ENCODE data around the gene KCNMA1.

The KCNMA1 gene

GRCh38 chr10:77613476-77614130 lies 24.0 kb downstream of the KCNMA1 start:
- no peak for DNase-seq
- Histone ChIP-seq H3K79me2 (ENCODE audit: control insufficient read depth, insufficient read depth, low read length) (no peaks in the 10 kb centered on the region), H3K27me3 (ENCODE audit: insufficient read depth, low read length, poor library complexity) (no peaks in the 10 kb centered on the region), H3K9ac (ENCODE audit: low read length) (no peak overlapping the region), H3K4me1 (ENCODE audit: control insufficient read depth, low read depth, low read length) (no peaks in the 10 kb centered on the region), H3K79me1 (ENCODE audit: low read length) (no peaks in the 10 kb centered on the region), H3K56ac (ENCODE audit: low read length) (no peak overlapping the region), H3K4me3 (ENCODE audit: low read length) (no peak overlapping the region), H4K8ac (ENCODE audit: low read depth, low read length) (no peak overlapping the region), H2BK5ac (ENCODE audit: low read length) (no peak overlapping the region), H3K4me2 (ENCODE audit: low read length) (no peak overlapping the region), H4K5ac (ENCODE audit: low read length) (no peak overlapping the region), H3K23ac (ENCODE audit: low read length) (no peak overlapping the region), H3K18ac (ENCODE audit: low read length) (no peak overlapping the region), H2BK120ac (ENCODE audit: low read depth, low read length) (no peak overlapping the region), H3K27ac (ENCODE audit: low read depth, low read length) (no peak overlapping the region), H2AK5ac (ENCODE audit: low read length) (no peak overlapping the region), H3K4ac (ENCODE audit: low read depth, low read length) (no peak overlapping the region), H3K36me3 (ENCODE audit: control insufficient read depth, insufficient read depth, low read length) (no peaks in the 10 kb centered on the region), H2BK15ac (replicated peaks; ENCODE audit: low read depth) (no peak overlapping the region)
- WGBS (ENCODE audit: extremely low coverage, insufficient coverage, low lambda C conversion rate) = no CpG with 5 or more reads among the region's 9 CpGs

DNA sequence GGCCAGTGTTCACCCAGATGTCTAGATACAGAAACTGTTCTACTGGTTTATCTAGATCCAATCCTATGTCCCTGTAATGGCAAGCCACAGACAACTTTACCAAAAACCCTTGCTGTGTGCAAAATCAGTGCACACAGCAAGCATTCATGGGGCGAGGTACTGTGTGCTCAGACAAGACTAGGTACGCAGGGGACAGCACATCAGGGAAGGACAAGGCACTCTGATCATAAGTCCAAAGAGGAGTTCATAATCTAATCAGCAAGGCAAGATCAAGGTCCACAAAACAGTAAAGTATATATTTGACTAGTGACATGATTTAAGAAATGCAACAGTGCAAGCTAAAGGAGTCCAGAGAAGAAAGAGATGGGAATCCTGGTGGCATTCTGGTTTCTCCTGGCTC lies 25.9 kb downstream of the KCNMA1 start:
- no peak overlapping the region for H2AK5ac ChIP-seq (ENCODE audit: low read length)
- no peak overlapping the region for H3K56ac ChIP-seq (ENCODE audit: low read length)
- H2BK15ac ChIP-seq (replicated peaks; ENCODE audit: low read depth) = no peak overlapping the region
- H3K4me3 ChIP-seq (ENCODE audit: low read length) = no peak overlapping the region
- no peaks in the 10 kb centered on the region for H3K79me2 ChIP-seq (ENCODE audit: control insufficient read depth, insufficient read depth, low read length)
- H3K4me1 ChIP-seq (ENCODE audit: control insufficient read depth, low read depth, low read length) = no peaks in the 10 kb centered on the region
- H3K9ac ChIP-seq (ENCODE audit: low read length) = no peak overlapping the region
- no peak overlapping the region for H2BK5ac ChIP-seq (ENCODE audit: low read length)
- H3K79me1 ChIP-seq (ENCODE audit: low read length) = no peaks in the 10 kb centered on the region
- H3K23ac ChIP-seq (ENCODE audit: low read length) = no peak overlapping the region
- H2BK120ac ChIP-seq (ENCODE audit: low read depth, low read length) = no peak overlapping the region
- no peak overlapping the region for H4K5ac ChIP-seq (ENCODE audit: low read length)
- no peak overlapping the region for H3K27ac ChIP-seq (ENCODE audit: low read depth, low read length)
- H3K18ac ChIP-seq (ENCODE audit: low read length) = no peak overlapping the region
- no peak overlapping the region for H3K4ac ChIP-seq (ENCODE audit: low read depth, low read length)
- no peak for DNase-seq
- no peak overlapping the region for H3K4me2 ChIP-seq (ENCODE audit: low read length)
- no CpG with 5 or more reads among the region's 2 CpGs for WGBS (ENCODE audit: extremely low coverage, insufficient coverage, low lambda C conversion rate)
- H3K36me3 ChIP-seq (ENCODE audit: control insufficient read depth, insufficient read depth, low read length) = no peaks in the 10 kb centered on the region
- no peaks in the 10 kb centered on the region for H3K27me3 ChIP-seq (ENCODE audit: insufficient read depth, low read length, poor library complexity)
- no peak overlapping the region for H4K8ac ChIP-seq (ENCODE audit: low read depth, low read length)

DNA sequence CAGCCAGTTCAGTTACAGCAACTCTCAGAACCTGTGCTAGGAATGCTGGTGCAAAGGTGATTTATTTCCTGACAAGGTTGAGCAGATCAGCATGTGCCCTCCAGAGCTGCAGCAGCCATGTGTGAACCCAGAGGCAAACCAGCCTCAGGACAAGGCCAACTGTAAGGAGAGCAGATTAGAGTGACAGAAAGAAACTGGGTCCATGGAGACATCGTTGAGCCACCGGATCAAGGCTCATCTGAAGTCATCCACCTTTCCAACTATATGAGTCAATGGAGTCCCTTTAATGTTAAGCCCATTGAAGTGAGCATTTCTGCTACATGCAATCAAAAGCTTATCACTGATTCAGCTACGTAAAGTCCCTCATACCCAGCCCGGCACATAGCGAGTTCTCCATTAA lies 26.4 kb downstream of the KCNMA1 start:
- Histone ChIP-seq H3K4ac (ENCODE audit: low read depth, low read length) (no peak overlapping the region), H3K4me2 (ENCODE audit: low read length) (no peak overlapping the region), H3K79me2 (ENCODE audit: control insufficient read depth, insufficient read depth, low read length) (no peaks in the 10 kb centered on the region), H2BK5ac (ENCODE audit: low read length) (no peak overlapping the region), H3K23ac (ENCODE audit: low read length) (no peak overlapping the region), H3K27me3 (ENCODE audit: insufficient read depth, low read length, poor library complexity) (no peaks in the 10 kb centered on the region), H4K8ac (ENCODE audit: low read depth, low read length) (no peak overlapping the region), H2AK5ac (ENCODE audit: low read length) (no peak overlapping the region), H3K9ac (ENCODE audit: low read length) (no peak overlapping the region), H3K56ac (ENCODE audit: low read length) (no peak overlapping the region), H3K27ac (ENCODE audit: low read depth, low read length) (no peak overlapping the region), H3K4me1 (ENCODE audit: control insufficient read depth, low read depth, low read length) (no peaks in the 10 kb centered on the region), H3K79me1 (ENCODE audit: low read length) (no peaks in the 10 kb centered on the region), H2BK120ac (ENCODE audit: low read depth, low read length) (no peak overlapping the region), H3K18ac (ENCODE audit: low read length) (no peak overlapping the region), H2BK15ac (replicated peaks; ENCODE audit: low read depth) (no peak overlapping the region), H4K5ac (ENCODE audit: low read length) (no peak overlapping the region), H3K4me3 (ENCODE audit: low read length) (no peak overlapping the region), H3K36me3 (ENCODE audit: control insufficient read depth, insufficient read depth, low read length) (no peaks in the 10 kb centered on the region)
- WGBS (ENCODE audit: extremely low coverage, insufficient coverage, low lambda C conversion rate) = no CpG with 5 or more reads among the region's 5 CpGs
- no peak for DNase-seq

- H3K23ac ChIP-seq (ENCODE audit: low read length) = no peak overlapping the region
- DNase-seq = no peak
- no peak overlapping the region for H2BK5ac ChIP-seq (ENCODE audit: low read length)
- no peaks in the 10 kb centered on the region for H3K36me3 ChIP-seq (ENCODE audit: control insufficient read depth, insufficient read depth, low read length)
- no peak overlapping the region for H3K56ac ChIP-seq (ENCODE audit: low read length)
- H3K4me1 ChIP-seq (ENCODE audit: control insufficient read depth, low read depth, low read length) = no peaks in the 10 kb centered on the region
- no peaks in the 10 kb centered on the region for H3K27me3 ChIP-seq (ENCODE audit: insufficient read depth, low read length, poor library complexity)
- no peak overlapping the region for H2AK5ac ChIP-seq (ENCODE audit: low read length)
- no peak overlapping the region for H3K4me3 ChIP-seq (ENCODE audit: low read length)
- no peak overlapping the region for H2BK15ac ChIP-seq (replicated peaks; ENCODE audit: low read depth)
- H3K18ac ChIP-seq (ENCODE audit: low read length) = no peak overlapping the region
- no peak overlapping the region for H2BK120ac ChIP-seq (ENCODE audit: low read depth, low read length)
- no peak overlapping the region for H4K5ac ChIP-seq (ENCODE audit: low read length)
- no peak overlapping the region for H4K8ac ChIP-seq (ENCODE audit: low read depth, low read length)
- H3K79me2 ChIP-seq (ENCODE audit: control insufficient read depth, insufficient read depth, low read length) = no peaks in the 10 kb centered on the region
- WGBS (ENCODE audit: extremely low coverage, insufficient coverage, low lambda C conversion rate) = no CpG with 5 or more reads among the region's 5 CpGs
- no peak overlapping the region for H3K4ac ChIP-seq (ENCODE audit: low read depth, low read length)
- H3K4me2 ChIP-seq (ENCODE audit: low read length) = no peak overlapping the region
- no peak overlapping the region for H3K9ac ChIP-seq (ENCODE audit: low read length)
- H3K79me1 ChIP-seq (ENCODE audit: low read length) = no peaks in the 10 kb centered on the region
- no peak overlapping the region for H3K27ac ChIP-seq (ENCODE audit: low read depth, low read length)
Measured at GRCh38 chr10:77609781-77610272, 27.8 kb downstream of the KCNMA1 start.

DNA sequence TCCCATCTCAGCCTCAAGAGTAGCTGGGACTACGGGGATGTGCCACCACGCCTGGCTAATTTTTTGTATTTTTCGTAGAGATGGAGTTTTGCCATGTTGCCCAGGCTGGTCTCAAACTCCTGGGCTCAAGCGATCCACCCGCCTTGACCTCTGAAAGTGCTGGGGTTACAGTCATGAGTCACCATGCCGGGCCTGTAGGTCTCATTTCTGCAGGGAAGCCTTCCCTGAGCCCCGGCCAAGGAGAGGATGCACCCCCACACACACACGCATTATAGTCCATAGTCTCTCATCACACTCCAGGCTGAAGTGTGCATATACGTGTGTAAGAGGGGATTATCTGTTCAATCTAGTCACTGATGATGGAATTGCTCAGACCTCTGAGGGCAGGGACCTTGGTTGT lies 29.3 kb downstream of the KCNMA1 start:
- Histone ChIP-seq H3K4ac (ENCODE audit: low read depth, low read length) (no peak overlapping the region), H3K27me3 (ENCODE audit: insufficient read depth, low read length, poor library complexity) (no peaks in the 10 kb centered on the region), H3K56ac (ENCODE audit: low read length) (no peak overlapping the region), H3K4me1 (ENCODE audit: control insufficient read depth, low read depth, low read length) (no peaks in the 10 kb centered on the region), H3K9ac (ENCODE audit: low read length) (no peak overlapping the region), H3K27ac (ENCODE audit: low read depth, low read length) (no peak overlapping the region), H2BK120ac (ENCODE audit: low read depth, low read length) (no peak overlapping the region), H3K79me2 (ENCODE audit: control insufficient read depth, insufficient read depth, low read length) (no peaks in the 10 kb centered on the region), H3K4me3 (ENCODE audit: low read length) (no peak overlapping the region), H2BK5ac (ENCODE audit: low read length) (no peak overlapping the region), H2AK5ac (ENCODE audit: low read length) (no peak overlapping the region), H4K8ac (ENCODE audit: low read depth, low read length) (no peak overlapping the region), H3K23ac (ENCODE audit: low read length) (no peak overlapping the region), H3K79me1 (ENCODE audit: low read length) (no peaks in the 10 kb centered on the region), H2BK15ac (replicated peaks; ENCODE audit: low read depth) (no peak overlapping the region), H3K18ac (ENCODE audit: low read length) (no peak overlapping the region), H3K36me3 (ENCODE audit: control insufficient read depth, insufficient read depth, low read length) (no peaks in the 10 kb centered on the region), H3K4me2 (ENCODE audit: low read length) (no peak overlapping the region), H4K5ac (ENCODE audit: low read length) (no peak overlapping the region)
- no peak for DNase-seq
- WGBS (ENCODE audit: extremely low coverage, insufficient coverage, low lambda C conversion rate) = no CpG with 5 or more reads among the region's 9 CpGs

- no CpG with 5 or more reads among the region's 2 CpGs for WGBS (ENCODE audit: extremely low coverage, insufficient coverage, low lambda C conversion rate)
- H2BK15ac ChIP-seq (replicated peaks; ENCODE audit: low read depth) = no peak overlapping the region
- no peaks in the 10 kb centered on the region for H3K36me3 ChIP-seq (ENCODE audit: control insufficient read depth, insufficient read depth, low read length)
- H3K4me1 ChIP-seq (ENCODE audit: control insufficient read depth, low read depth, low read length) = no peaks in the 10 kb centered on the region
- no peaks in the 10 kb centered on the region for H3K79me2 ChIP-seq (ENCODE audit: control insufficient read depth, insufficient read depth, low read length)
- no peak overlapping the region for H4K8ac ChIP-seq (ENCODE audit: low read depth, low read length)
- no peak overlapping the region for H3K27ac ChIP-seq (ENCODE audit: low read depth, low read length)
- H3K56ac ChIP-seq (ENCODE audit: low read length) = no peak overlapping the region
- no peak overlapping the region for H3K4me3 ChIP-seq (ENCODE audit: low read length)
- DNase-seq = peak; percentile 18
- no peak overlapping the region for H4K5ac ChIP-seq (ENCODE audit: low read length)
- H3K4ac ChIP-seq (ENCODE audit: low read depth, low read length) = no peak overlapping the region
- no peak overlapping the region for H3K4me2 ChIP-seq (ENCODE audit: low read length)
- no peaks in the 10 kb centered on the region for H3K27me3 ChIP-seq (ENCODE audit: insufficient read depth, low read length, poor library complexity)
- no peak overlapping the region for H2AK5ac ChIP-seq (ENCODE audit: low read length)
- no peak overlapping the region for H2BK120ac ChIP-seq (ENCODE audit: low read depth, low read length)
- no peak overlapping the region for H3K18ac ChIP-seq (ENCODE audit: low read length)
- H2BK5ac ChIP-seq (ENCODE audit: low read length) = no peak overlapping the region
- no peaks in the 10 kb centered on the region for H3K79me1 ChIP-seq (ENCODE audit: low read length)
- H3K9ac ChIP-seq (ENCODE audit: low read length) = no peak overlapping the region
- H3K23ac ChIP-seq (ENCODE audit: low read length) = no peak overlapping the region
Measured at GRCh38 chr10:77606751-77607150, 30.9 kb downstream of the KCNMA1 start.

Data from mesendoderm (in vitro differentiated cells).